OCI-LY7 (cell line): ENCODE data around the gene DCHS1. TPM values are rescaled to one million over a fixed set of nuclear protein-coding genes. Genes with fewer than 3 reads are reported as not detected.

Experiments used
- BruUV-seq: library from RNA; stranded (reverse); fragments of 400-500 nt; replicated peaks from 2 replicates; lab custom pipeline; 2021; lab: Mats Ljungman, UMichigan
- CTCF ChIA-PET: fragments of 300-600 bp; sonication (Branson Sonifier 250); formaldehyde crosslinking; loops from one replicate; lab custom pipeline; 2022; ENCODE audit warnings: antibody characterized with exemption; ENCODE audit not compliant: unreplicated experiment; lab: Charles Lee
- POLR2A ChIA-PET: fragments of 300-600 bp; sonication (Branson Sonifier 250); formaldehyde crosslinking; loops from one replicate; lab custom pipeline; 2022; ENCODE audit warnings: antibody characterized with exemption; lab: Charles Lee
- DNase-seq: peaks from one replicate; pipeline ENCODE4 v3.0.0-alpha.2; 2015; ENCODE audit warnings: low spot score
- H2AFZ ChIP-seq: fragments of 200-600 bp; sonication (generic), shearing (Covaris generic); 2 replicates; pipeline ENCODE4 v1.6.1; 2014; ENCODE audit warnings: mild to moderate bottlenecking, antibody characterized with exemption, low read length, moderate library complexity
- H3K27ac ChIP-seq: fragments of 200-600 bp; sonication (generic); 2 replicates; pipeline ENCODE4 v1.5.1; 2014; ENCODE audit warnings: mixed run types, low read depth, mild to moderate bottlenecking, moderate library complexity, low read length, inconsistent platforms; ENCODE audit not compliant: poor library complexity, severe bottlenecking
- H3K36me3 ChIP-seq: fragments of 200-600 bp; sonication (generic); 2 replicates; pipeline ENCODE4 v1.6.1; 2014; ENCODE audit warnings: mild to moderate bottlenecking, antibody characterized with exemption, low read length, moderate library complexity, mixed read lengths; ENCODE audit not compliant: insufficient read depth
- H3K4me1 ChIP-seq: fragments of 200-600 bp; sonication (generic); 2 replicates; pipeline ENCODE4 v1.5.1; 2014; ENCODE audit warnings: mild to moderate bottlenecking, low read length; ENCODE audit not compliant: insufficient read depth, poor library complexity, severe bottlenecking
- H3K4me2 ChIP-seq: fragments of 200-600 bp; sonication (generic); 2 replicates; pipeline ENCODE4 v1.6.1; 2014; ENCODE audit warnings: mild to moderate bottlenecking, low read length
- H3K4me3 ChIP-seq: fragments of 200-600 bp; sonication (generic); 2 replicates; pipeline ENCODE4 v1.5.1; 2014; ENCODE audit warnings: mild to moderate bottlenecking, low read depth, low read length; ENCODE audit not compliant: poor library complexity, severe bottlenecking
- H3K79me2 ChIP-seq: fragments of 200-600 bp; sonication (generic); 2 replicates; pipeline ENCODE4 v1.6.1; 2016; ENCODE audit warnings: low read depth, mild to moderate bottlenecking, low read length, moderate library complexity, mixed read lengths; ENCODE audit not compliant: insufficient read depth
- H3K9me2 ChIP-seq: fragments of 200-600 bp; sonication (generic); 2 replicates; pipeline ENCODE4 v1.6.1; 2016; ENCODE audit warnings: mild to moderate bottlenecking, low read length, mixed read lengths; ENCODE audit not compliant: insufficient read depth
- H3K9me3 ChIP-seq: fragments of 200-600 bp; sonication (generic); 2 replicates; pipeline ENCODE4 v1.6.1; 2014; ENCODE audit warnings: mild to moderate bottlenecking, mixed run types, low read length, mixed read lengths
- H4K20me1 ChIP-seq: fragments of 200-600 bp; sonication (generic); 2 replicates; pipeline ENCODE4 v1.6.1; 2014; ENCODE audit warnings: mild to moderate bottlenecking, antibody characterized with exemption, low read length, moderate library complexity, mixed read lengths; ENCODE audit not compliant: insufficient read depth
- CTCF ChIP-seq: fragments of 200-600 bp; sonication (generic); conservative IDR thresholded peaks from 2 replicates; pipeline ENCODE4 v1.5.1; 2014; ENCODE audit warnings: mild to moderate bottlenecking, antibody characterized with exemption, low read length, moderate library complexity, mixed read lengths
- EZH2phosphoT487 ChIP-seq: fragments of 200-600 bp; sonication (generic); IDR thresholded peaks from 2 replicates; pipeline ENCODE4 v1.6.1; 2018; ENCODE audit warnings: low read depth, borderline replicate concordance, mild to moderate bottlenecking, mixed run types, antibody characterized with exemption, low read length, moderate library complexity, mixed read lengths
- intact Hi-C: fragments of 100-400 bp; cut with micrococcal nuclease; formaldehyde crosslinking; loops from one replicate; pipeline ENCODE4 v1.10.0; 2022; ENCODE audit not compliant: unreplicated experiment
- total RNA-seq, 2 experiments: library from RNA; depleted of rRNA in 1 of 2; stranded (reverse); fragments of >200 nt in 1 of 2; shearing (Covaris generic) in 1 of 2; gene quantifications; 2 replicates each; pipeline ENCODE4 v1.2.3, GENCODE V29; 2014 to 2022

Gene DCHS1
- total RNA-seq, 2 experiments from 2014 or later = 0.67 to 1.1 TPM

GRCh38 chr11:6572215-6572614 lies 83.4 kb downstream of the DCHS1 start:
- Histone ChIP-seq H3K36me3 (no peaks in the 10 kb centered on the region), H3K27ac (no peak overlapping the region), H4K20me1 (no peaks in the 10 kb centered on the region), H2AFZ (no peak overlapping the region), H3K79me2 (no peaks in the 10 kb centered on the region), H3K4me1 (no peaks in the 10 kb centered on the region), H3K9me3 (no peaks in the 10 kb centered on the region), H3K9me2 (no peaks in the 10 kb centered on the region), H3K4me2 (no peak overlapping the region), H3K4me3 (no peak overlapping the region)
- no TSS peak for BruUV-seq
- no peak for DNase-seq
- intact Hi-C loops = no loop called here
- TF ChIP-seq EZH2phosphoT487 (no peak), CTCF (no peak)
- CTCF ChIA-PET = no interaction called here
- POLR2A ChIA-PET = no interaction called here

GRCh38 chr11:6571434-6572008 lies 84.1 kb downstream of the DCHS1 start:
- Histone ChIP-seq H3K4me2 (no peak overlapping the region), H3K27ac (no peak overlapping the region), H2AFZ (no peak overlapping the region), H3K9me3 (no peaks in the 10 kb centered on the region), H3K4me3 (no peak overlapping the region), H3K9me2 (no peaks in the 10 kb centered on the region), H3K79me2 (no peaks in the 10 kb centered on the region), H3K36me3 (no peaks in the 10 kb centered on the region), H4K20me1 (no peaks in the 10 kb centered on the region), H3K4me1 (no peaks in the 10 kb centered on the region)
- intact Hi-C loops = no loop called here
- TF ChIP-seq EZH2phosphoT487 (no peak), CTCF (no peak)
- ChIA-PET CTCF (interaction anchor here (0.7 kb wide), 1 partner anchor 132 kb away, joined by 3 read pairs; no protein-coding TSS in a partner anchor), POLR2A (no interaction called here)
- DNase-seq = no peak
- BruUV-seq = no TSS peak

Other genes starting within 250 kb of the DCHS1 start
- 30.4 and 36.1 TPM in 2 replicates for gene APBB1, start 236.7 kb downstream of the DCHS1 start, total RNA-seq (2014; rRNA removed; shearing (Covaris generic))
- gene APBB1, start 236.7 kb downstream of the DCHS1 start, total RNA-seq (2022) = 25.5 and 28.3 TPM in 2 replicates
- 0.16 TPM in 1 of 2 replicates, not detected in the other for gene HPX, start 214.8 kb downstream of the DCHS1 start, total RNA-seq (2014; rRNA removed; shearing (Covaris generic))
- gene HPX, start 214.8 kb downstream of the DCHS1 start, total RNA-seq (2022) = 1.2 and 5.2 TPM in 2 replicates
- 8.5 and 21.3 TPM in 2 replicates for gene TRIM3, start 181.9 kb downstream of the DCHS1 start, total RNA-seq (2014; rRNA removed; shearing (Covaris generic))
- 14.7 and 15.5 TPM in 2 replicates for gene TRIM3, start 181.9 kb downstream of the DCHS1 start, total RNA-seq (2022)
- gene ARFIP2, start 174.5 kb downstream of the DCHS1 start, total RNA-seq (2014; rRNA removed; shearing (Covaris generic)) = 40.7 and 55.9 TPM in 2 replicates
- 44.0 and 49.0 TPM in 2 replicates for gene ARFIP2, start 174.5 kb downstream of the DCHS1 start, total RNA-seq (2022)
- gene TIMM10B, start 174.3 kb downstream of the DCHS1 start, total RNA-seq (2014; rRNA removed; shearing (Covaris generic)) = 43.7 and 52.8 TPM in 2 replicates
- gene TIMM10B, start 174.3 kb downstream of the DCHS1 start, total RNA-seq (2022) = 49.9 and 54.6 TPM in 2 replicates
- gene DNHD1, start 158.5 kb downstream of the DCHS1 start, total RNA-seq (2014; rRNA removed; shearing (Covaris generic)) = 19.3 and 24.3 TPM in 2 replicates
- 52.7 and 56.6 TPM in 2 replicates for gene DNHD1, start 158.5 kb downstream of the DCHS1 start, total RNA-seq (2022)
- 26.4 and 29.4 TPM in 2 replicates for gene RRP8, start 52.2 kb downstream of the DCHS1 start, total RNA-seq (2014; rRNA removed; shearing (Covaris generic))
- gene RRP8, start 52.2 kb downstream of the DCHS1 start, total RNA-seq (2022) = 25.0 and 33.6 TPM in 2 replicates
- 52.0 and 64.8 TPM in 2 replicates for gene ILK, start 52.0 kb downstream of the DCHS1 start, total RNA-seq (2014; rRNA removed; shearing (Covaris generic))
- 80.3 and 88.2 TPM in 2 replicates for gene ILK, start 52.0 kb downstream of the DCHS1 start, total RNA-seq (2022)
- gene TAF10, start 43.6 kb downstream of the DCHS1 start, total RNA-seq (2014; rRNA removed; shearing (Covaris generic)) = 97.0 and 117 TPM in 2 replicates
- gene TAF10, start 43.6 kb downstream of the DCHS1 start, total RNA-seq (2022) = 139 and 146 TPM in 2 replicates
- 11.9 and 16.6 TPM in 2 replicates for gene TPP1, start 36.4 kb downstream of the DCHS1 start, total RNA-seq (2014; rRNA removed; shearing (Covaris generic))
- 41.1 and 45.4 TPM in 2 replicates for gene TPP1, start 36.4 kb downstream of the DCHS1 start, total RNA-seq (2022)
- 46.8 and 59.7 TPM in 2 replicates for gene MRPL17, start 27.5 kb upstream of the DCHS1 start, total RNA-seq (2014; rRNA removed; shearing (Covaris generic))
- gene MRPL17, start 27.5 kb upstream of the DCHS1 start, total RNA-seq (2022) = 43.0 and 44.0 TPM in 2 replicates
- gene OR2AG2, start 116.2 kb upstream of the DCHS1 start, total RNA-seq (2014; rRNA removed; shearing (Covaris generic)) = 0.82 and 2.5 TPM in 2 replicates
- 1.7 and 1.9 TPM in 2 replicates for gene OR2AG2, start 116.2 kb upstream of the DCHS1 start, total RNA-seq (2022)
- not detected in 2 replicates for gene OR2AG1, start 127.2 kb upstream of the DCHS1 start, total RNA-seq (2014; rRNA removed; shearing (Covaris generic))
- not detected in 2 replicates for gene OR2AG1, start 127.2 kb upstream of the DCHS1 start, total RNA-seq (2022)
- gene OR6A2, start 143.9 kb upstream of the DCHS1 start, total RNA-seq (2014; rRNA removed; shearing (Covaris generic)) = 0.95 and 2.2 TPM in 2 replicates
- 2.2 and 2.4 TPM in 2 replicates for gene OR6A2, start 143.9 kb upstream of the DCHS1 start, total RNA-seq (2022)
- gene OR10A5, start 189.9 kb upstream of the DCHS1 start, total RNA-seq (2014; rRNA removed; shearing (Covaris generic)) = not detected in 2 replicates
- not detected in 2 replicates for gene OR10A5, start 189.9 kb upstream of the DCHS1 start, total RNA-seq (2022)
- not detected in 2 replicates for gene OR10A2, start 207.2 kb upstream of the DCHS1 start, total RNA-seq (2014; rRNA removed; shearing (Covaris generic))
- not detected in 2 replicates for gene OR10A2, start 207.2 kb upstream of the DCHS1 start, total RNA-seq (2022)
- gene OR10A4, start 220.8 kb upstream of the DCHS1 start, total RNA-seq (2014; rRNA removed; shearing (Covaris generic)) = not detected in 2 replicates
- gene OR10A4, start 220.8 kb upstream of the DCHS1 start, total RNA-seq (2022) = not detected in 2 replicates
- 1.3 and 1.4 TPM in 2 replicates for gene OR2D2, start 236.7 kb upstream of the DCHS1 start, total RNA-seq (2014; rRNA removed; shearing (Covaris generic))
- gene OR2D2, start 236.7 kb upstream of the DCHS1 start, total RNA-seq (2022) = 3.2 and 3.3 TPM in 2 replicates